WTC11 (cell line): ENCODE data around the gene ACTR3C.

Source experiments
- CBFB ChIP-seq: sonication (generic); formaldehyde crosslinking; IDR thresholded peaks from 2 replicates; pipeline ENCODE4 v1.8.1; 2022; ENCODE audit warnings: mild to moderate bottlenecking, low read depth, missing genetic modification reagents
- CREM ChIP-seq: sonication (generic); formaldehyde crosslinking; IDR thresholded peaks from 2 replicates; pipeline ENCODE4 v1.8.1; 2022; ENCODE audit warnings: mild to moderate bottlenecking, missing genetic modification reagents, moderate library complexity
- NFATC4 ChIP-seq: fragments of 250-450 bp; sonication (Bioruptor Pico); IDR thresholded peaks from 2 replicates; pipeline ENCODE4 v1.9.0; 2021; ENCODE audit warnings: mild to moderate bottlenecking
- NR1H2 ChIP-seq: sonication (generic); formaldehyde crosslinking; IDR thresholded peaks from 2 replicates; pipeline ENCODE4 v1.9.0; 2021; ENCODE audit warnings: mild to moderate bottlenecking, moderate library complexity, missing genetic modification reagents
- NR3C1 ChIP-seq: sonication (generic); formaldehyde crosslinking; conservative IDR thresholded peaks from 2 replicates; pipeline ENCODE4 v1.8.1; 2023; ENCODE audit warnings: low read depth, mild to moderate bottlenecking, missing genetic modification reagents
- ZNF232 ChIP-seq: sonication (generic); formaldehyde crosslinking; IDR thresholded peaks from 2 replicates; pipeline ENCODE4 v1.8.0; 2022; ENCODE audit warnings: mild to moderate bottlenecking, missing genetic modification reagents
- TF ChIP-seq, protein P1 (sequence below): fragments of 200-600 bp; IDR thresholded peaks from 2 replicates; pipeline ENCODE4 v1.8.0; 2022; ENCODE audit warnings: antibody characterized with exemption
- TF ChIP-seq, protein P2 (sequence below): sonication (generic); formaldehyde crosslinking; IDR thresholded peaks from 2 replicates; pipeline ENCODE4 v1.8.1; 2022; ENCODE audit warnings: mild to moderate bottlenecking, missing genetic modification reagents, moderate library complexity, borderline replicate concordance
- TF ChIP-seq, protein P3 (sequence below): sonication (generic); formaldehyde crosslinking; IDR thresholded peaks from 2 replicates; pipeline ENCODE4 v1.8.0; 2022; ENCODE audit warnings: mild to moderate bottlenecking, missing genetic modification reagents
- TF ChIP-seq, protein P4 (sequence below): sonication (generic); formaldehyde crosslinking; IDR thresholded peaks from 2 replicates; pipeline ENCODE4 v1.8.1; 2023; ENCODE audit warnings: mild to moderate bottlenecking, missing genetic modification reagents, moderate library complexity
- TF ChIP-seq, protein P5 (sequence below): sonication (generic); formaldehyde crosslinking; IDR thresholded peaks from 2 replicates; pipeline ENCODE4 v1.8.0; 2022; ENCODE audit warnings: missing genetic modification reagents

DNA sequence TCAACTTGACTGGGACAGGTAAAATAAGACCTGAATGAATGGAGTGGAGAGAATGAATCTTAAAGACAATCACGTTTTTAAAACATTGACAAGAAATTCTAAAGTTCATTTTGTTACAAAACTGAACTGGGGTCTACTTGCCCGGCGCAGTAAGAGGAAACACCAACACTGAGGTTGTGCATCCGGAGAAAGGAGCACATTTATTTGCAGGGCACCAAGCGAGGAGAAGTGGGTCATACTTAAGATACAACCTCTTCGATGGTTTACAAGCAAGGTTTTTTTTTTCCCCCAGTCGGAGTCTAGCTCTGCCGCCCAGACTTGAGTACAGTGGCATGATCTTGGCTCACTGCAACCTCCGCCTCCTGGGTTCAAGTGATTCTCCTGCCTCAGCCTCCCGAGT lies 41.8 kb upstream of the ACTR3C start:
- TF ChIP-seq, protein P1, sequence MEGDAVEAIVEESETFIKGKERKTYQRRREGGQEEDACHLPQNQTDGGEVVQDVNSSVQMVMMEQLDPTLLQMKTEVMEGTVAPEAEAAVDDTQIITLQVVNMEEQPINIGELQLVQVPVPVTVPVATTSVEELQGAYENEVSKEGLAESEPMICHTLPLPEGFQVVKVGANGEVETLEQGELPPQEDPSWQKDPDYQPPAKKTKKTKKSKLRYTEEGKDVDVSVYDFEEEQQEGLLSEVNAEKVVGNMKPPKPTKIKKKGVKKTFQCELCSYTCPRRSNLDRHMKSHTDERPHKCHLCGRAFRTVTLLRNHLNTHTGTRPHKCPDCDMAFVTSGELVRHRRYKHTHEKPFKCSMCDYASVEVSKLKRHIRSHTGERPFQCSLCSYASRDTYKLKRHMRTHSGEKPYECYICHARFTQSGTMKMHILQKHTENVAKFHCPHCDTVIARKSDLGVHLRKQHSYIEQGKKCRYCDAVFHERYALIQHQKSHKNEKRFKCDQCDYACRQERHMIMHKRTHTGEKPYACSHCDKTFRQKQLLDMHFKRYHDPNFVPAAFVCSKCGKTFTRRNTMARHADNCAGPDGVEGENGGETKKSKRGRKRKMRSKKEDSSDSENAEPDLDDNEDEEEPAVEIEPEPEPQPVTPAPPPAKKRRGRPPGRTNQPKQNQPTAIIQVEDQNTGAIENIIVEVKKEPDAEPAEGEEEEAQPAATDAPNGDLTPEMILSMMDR, result no peak
- TF ChIP-seq NR1H2 (CRISPR knock-in tag), result no peak
- TF ChIP-seq, protein P2, sequence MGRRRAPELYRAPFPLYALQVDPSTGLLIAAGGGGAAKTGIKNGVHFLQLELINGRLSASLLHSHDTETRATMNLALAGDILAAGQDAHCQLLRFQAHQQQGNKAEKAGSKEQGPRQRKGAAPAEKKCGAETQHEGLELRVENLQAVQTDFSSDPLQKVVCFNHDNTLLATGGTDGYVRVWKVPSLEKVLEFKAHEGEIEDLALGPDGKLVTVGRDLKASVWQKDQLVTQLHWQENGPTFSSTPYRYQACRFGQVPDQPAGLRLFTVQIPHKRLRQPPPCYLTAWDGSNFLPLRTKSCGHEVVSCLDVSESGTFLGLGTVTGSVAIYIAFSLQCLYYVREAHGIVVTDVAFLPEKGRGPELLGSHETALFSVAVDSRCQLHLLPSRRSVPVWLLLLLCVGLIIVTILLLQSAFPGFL (CRISPR knock-in tag), result no peak
- TF ChIP-seq NR3C1, result no peak
- no peak for TF ChIP-seq CREM (CRISPR knock-in tag)
- no peak for TF ChIP-seq ZNF232 (CRISPR knock-in tag)
- no peak for TF ChIP-seq NFATC4 (CRISPR knock-in tag)
- TF ChIP-seq, protein P3, sequence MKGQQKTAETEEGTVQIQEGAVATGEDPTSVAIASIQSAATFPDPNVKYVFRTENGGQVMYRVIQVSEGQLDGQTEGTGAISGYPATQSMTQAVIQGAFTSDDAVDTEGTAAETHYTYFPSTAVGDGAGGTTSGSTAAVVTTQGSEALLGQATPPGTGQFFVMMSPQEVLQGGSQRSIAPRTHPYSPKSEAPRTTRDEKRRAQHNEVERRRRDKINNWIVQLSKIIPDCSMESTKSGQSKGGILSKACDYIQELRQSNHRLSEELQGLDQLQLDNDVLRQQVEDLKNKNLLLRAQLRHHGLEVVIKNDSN, result no peak
- TF ChIP-seq, protein P4, sequence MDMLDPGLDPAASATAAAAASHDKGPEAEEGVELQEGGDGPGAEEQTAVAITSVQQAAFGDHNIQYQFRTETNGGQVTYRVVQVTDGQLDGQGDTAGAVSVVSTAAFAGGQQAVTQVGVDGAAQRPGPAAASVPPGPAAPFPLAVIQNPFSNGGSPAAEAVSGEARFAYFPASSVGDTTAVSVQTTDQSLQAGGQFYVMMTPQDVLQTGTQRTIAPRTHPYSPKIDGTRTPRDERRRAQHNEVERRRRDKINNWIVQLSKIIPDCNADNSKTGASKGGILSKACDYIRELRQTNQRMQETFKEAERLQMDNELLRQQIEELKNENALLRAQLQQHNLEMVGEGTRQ (CRISPR knock-in tag), result no peak
- no peak for TF ChIP-seq CBFB
- TF ChIP-seq, protein P5, sequence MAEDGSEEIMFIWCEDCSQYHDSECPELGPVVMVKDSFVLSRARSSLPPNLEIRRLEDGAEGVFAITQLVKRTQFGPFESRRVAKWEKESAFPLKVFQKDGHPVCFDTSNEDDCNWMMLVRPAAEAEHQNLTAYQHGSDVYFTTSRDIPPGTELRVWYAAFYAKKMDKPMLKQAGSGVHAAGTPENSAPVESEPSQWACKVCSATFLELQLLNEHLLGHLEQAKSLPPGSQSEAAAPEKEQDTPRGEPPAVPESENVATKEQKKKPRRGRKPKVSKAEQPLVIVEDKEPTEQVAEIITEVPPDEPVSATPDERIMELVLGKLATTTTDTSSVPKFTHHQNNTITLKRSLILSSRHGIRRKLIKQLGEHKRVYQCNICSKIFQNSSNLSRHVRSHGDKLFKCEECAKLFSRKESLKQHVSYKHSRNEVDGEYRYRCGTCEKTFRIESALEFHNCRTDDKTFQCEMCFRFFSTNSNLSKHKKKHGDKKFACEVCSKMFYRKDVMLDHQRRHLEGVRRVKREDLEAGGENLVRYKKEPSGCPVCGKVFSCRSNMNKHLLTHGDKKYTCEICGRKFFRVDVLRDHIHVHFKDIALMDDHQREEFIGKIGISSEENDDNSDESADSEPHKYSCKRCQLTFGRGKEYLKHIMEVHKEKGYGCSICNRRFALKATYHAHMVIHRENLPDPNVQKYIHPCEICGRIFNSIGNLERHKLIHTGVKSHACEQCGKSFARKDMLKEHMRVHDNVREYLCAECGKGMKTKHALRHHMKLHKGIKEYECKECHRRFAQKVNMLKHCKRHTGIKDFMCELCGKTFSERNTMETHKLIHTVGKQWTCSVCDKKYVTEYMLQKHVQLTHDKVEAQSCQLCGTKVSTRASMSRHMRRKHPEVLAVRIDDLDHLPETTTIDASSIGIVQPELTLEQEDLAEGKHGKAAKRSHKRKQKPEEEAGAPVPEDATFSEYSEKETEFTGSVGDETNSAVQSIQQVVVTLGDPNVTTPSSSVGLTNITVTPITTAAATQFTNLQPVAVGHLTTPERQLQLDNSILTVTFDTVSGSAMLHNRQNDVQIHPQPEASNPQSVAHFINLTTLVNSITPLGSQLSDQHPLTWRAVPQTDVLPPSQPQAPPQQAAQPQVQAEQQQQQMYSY (CRISPR knock-in tag), result no peak
